HepG2 (cell line): ENCODE data around the gene PLCL1. TPM values are rescaled to one million over a fixed set of nuclear protein-coding genes. Genes with fewer than 3 reads are reported as not detected.

Source experiments
- ATAC-seq: fragments of 200-7000 bp; cut with Tn5 transposase; 3 replicates; pipeline ENCODE4 v1.9.1; 2020; ENCODE audit warnings: mild to moderate bottlenecking, moderate library complexity
- BruUV-seq: library from RNA; stranded (reverse); fragments of 400-500 nt; replicated peaks from 2 replicates; lab custom pipeline; 2021; lab: Mats Ljungman, UMichigan
- CTCF ChIA-PET: fragments of 300-600 bp; formaldehyde crosslinking; extraction: SDS; loops from one replicate; lab custom pipeline; 2021; ENCODE audit warnings: low total read pairs, inconsistent platforms, low intra/inter-chr PET ratio; lab: Yijun Ruan, JAX
- POLR2A ChIA-PET: fragments of 350-600 bp; sonication (Branson Sonifier 250); formaldehyde crosslinking; loops from one replicate; lab custom pipeline; 2020; ENCODE audit warnings: antibody characterized with exemption, inconsistent platforms; lab: Yijun Ruan, JAX
- DNase-seq: peaks from one replicate; pipeline ENCODE4 v3.0.0-alpha.2; 2015; ENCODE audit warnings: low spot score
- FAIRE-seq: peaks from 3 replicates; lab custom pipeline; 2011; peaks lifted over from hg19 to GRCh38; lab: Jason Lieb, UNC
- H2AFZ ChIP-seq: one replicate; pipeline ENCODE4 v1.6.1; 2011; ENCODE audit warnings: low read length, inconsistent platforms
- H3K27ac ChIP-seq: fragments of 300-600 bp; 3 replicates; pipeline ENCODE4 v1.8.0; 2011; ENCODE audit warnings: mixed run types, mild to moderate bottlenecking, mixed read lengths, low read length, inconsistent platforms; ENCODE audit not compliant: insufficient read depth; ENCODE audit errors: extremely low read length
- H3K27me3 ChIP-seq, 2 experiments: fragments of 200-600 bp in 1 of 2; 2 replicates in 1 of 2; 3 replicates in 1 of 2; pipeline versions ENCODE4 v1.6.0 to v1.8.0; 2011; ENCODE audit warnings: low read length in 2 of 2, mild to moderate bottlenecking in 2 of 2, moderate library complexity in 2 of 2, inconsistent platforms in 1 of 2; ENCODE audit not compliant: insufficient read depth in 2 of 2, control insufficient read depth in 1 of 2
- H3K36me3 ChIP-seq, 2 experiments: fragments of 200-600 bp in 1 of 2; replicated peaks in 1 of 2; 2 replicates in 1 of 2; 3 replicates in 1 of 2; pipeline versions ENCODE4 v1.5.1 to v1.8.0; 2011; ENCODE audit warnings: low read length in 2 of 2, inconsistent platforms in 1 of 2; ENCODE audit not compliant: insufficient read depth in 2 of 2, control insufficient read depth in 1 of 2
- H3K4me1 ChIP-seq: 2 replicates; pipeline ENCODE4 v1.5.1; 2012; ENCODE audit warnings: low read length, inconsistent platforms; ENCODE audit not compliant: insufficient read depth
- H3K4me2 ChIP-seq: 2 replicates; pipeline ENCODE4 v1.6.0; 2011; ENCODE audit warnings: low read depth, low read length, inconsistent platforms
- H3K4me3 ChIP-seq, 3 experiments: fragments of 200-600 bp in 1 of 3; sonication (generic), shearing (Covaris generic) in 1 of 3; replicated peaks in 1 of 3; 2 replicates each; pipeline ENCODE4 v1.5.1; 2011 to 2016; ENCODE audit warnings: low read length in 3 of 3, inconsistent platforms in 2 of 3, low read depth in 2 of 3, mild to moderate bottlenecking in 2 of 3, control low read depth in 1 of 3, mixed read lengths in 1 of 3; ENCODE audit not compliant: insufficient read depth in 1 of 3
- H3K79me2 ChIP-seq: one replicate; pipeline ENCODE4 v1.6.1; 2011; ENCODE audit warnings: low read length, inconsistent platforms; ENCODE audit not compliant: insufficient read depth
- H3K9ac ChIP-seq: 2 replicates; pipeline ENCODE4 v1.6.0; 2011; ENCODE audit warnings: mild to moderate bottlenecking, low read depth, low read length, inconsistent platforms; ENCODE audit not compliant: insufficient read depth
- H3K9me3 ChIP-seq: 2 replicates; pipeline ENCODE4 v1.5.1; 2012; ENCODE audit warnings: mild to moderate bottlenecking, low read length
- H4K20me1 ChIP-seq: 2 replicates; pipeline ENCODE4 v1.6.0; 2011; ENCODE audit warnings: inconsistent platforms, mild to moderate bottlenecking, low read length, moderate library complexity; ENCODE audit not compliant: insufficient read depth
- EP300 ChIP-seq, 3 experiments: sonication (generic) in 1 of 3; formaldehyde crosslinking in 1 of 3; IDR thresholded peaks; 2 replicates each; pipeline versions ENCODE4 v1.5.1 to v1.6.1; 2011 to 2020; ENCODE audit warnings: low read depth in 2 of 3, low read length in 2 of 3, borderline replicate concordance in 1 of 3, improper control_type of control experiment in 1 of 3, mild to moderate bottlenecking in 1 of 3, missing genetic modification reagents in 1 of 3, moderate library complexity in 1 of 3
- GFI1 ChIP-seq: sonication (generic); formaldehyde crosslinking; IDR thresholded peaks from 2 replicates; pipeline ENCODE4 v1.5.0; 2020; ENCODE audit warnings: missing genetic modification reagents, mild to moderate bottlenecking, borderline replicate concordance
- NCOR1 ChIP-seq: fragments of 200-600 bp; sonication (generic); IDR thresholded peaks from 2 replicates; pipeline ENCODE4 v1.7.0; 2017; ENCODE audit warnings: antibody characterized with exemption, low read length, borderline replicate concordance
- RELA ChIP-seq: sonication (generic); formaldehyde crosslinking; IDR thresholded peaks from 2 replicates; pipeline ENCODE4 v1.4.0; 2020; ENCODE audit warnings: missing genetic modification reagents
- ZNF160 ChIP-seq: sonication (generic); formaldehyde crosslinking; IDR thresholded peaks from 2 replicates; pipeline ENCODE4 v1.8.0; 2022; ENCODE audit warnings: mild to moderate bottlenecking, inconsistent platforms, missing genetic modification reagents
- ZNF326 ChIP-seq: sonication (generic); formaldehyde crosslinking; IDR thresholded peaks from 2 replicates; pipeline ENCODE4 v1.4.0; 2020; ENCODE audit warnings: missing genetic modification reagents, borderline replicate concordance
- ZNF607 ChIP-seq: sonication (generic); formaldehyde crosslinking; IDR thresholded peaks from 2 replicates; pipeline ENCODE4 v1.5.1; 2020; ENCODE audit warnings: missing genetic modification reagents, mild to moderate bottlenecking, borderline replicate concordance
- WGBS: methylation state at CpG from one replicate; pipeline ENCODE4 v1.1.6; 2017; ENCODE audit warnings: low lambda C conversion rate; 5-methylcytosine and 5-hydroxymethylcytosine counted together
- in situ Hi-C: cut with HindIII; loops from 2 replicates; pipeline ENCODE4 v1.10.0; 2017; ENCODE audit warnings: low pct_unique_long_range_greater_than_20kb; ENCODE audit not compliant: extremely low pct_ligation_motif_present
- intact Hi-C: fragments of 100-400 bp; cut with micrococcal nuclease; formaldehyde crosslinking; loops from one replicate; pipeline ENCODE4 v1.10.0; 2022; ENCODE audit not compliant: unreplicated experiment
- polyA plus RNA-seq, 8 experiments: library from polyadenylated mRNA; depleted of rRNA in 3 of 8; stranded (reverse) in 7 of 8; unstranded in 1 of 8; fragments of >200 nt; fragmentation: Illumina TruSeq in 4 of 8; extraction: Trizol in 4 of 8; gene quantifications; 2 replicates each; pipeline versions ENCODE4 v1.2.1 to v1.2.3, GENCODE V29; 2011 to 2016; ENCODE audit warnings: low read depth in 4 of 8, missing spikeins in 1 of 8, mixed read lengths in 1 of 8; ENCODE audit not compliant: insufficient read depth in 1 of 8
- total RNA-seq, 5 experiments: library from RNA; depleted of rRNA; stranded (reverse); fragments of >200 nt; fragmentation: Illumina TruSeq; extraction: Trizol; gene quantifications; 2 replicates each; pipeline ENCODE4 v1.2.3, GENCODE V29; 2016; ENCODE audit warnings: low read depth in 1 of 5
- TF ChIP-seq, protein P1 (sequence below): sonication (generic); formaldehyde crosslinking; IDR thresholded peaks from 2 replicates; pipeline ENCODE4 v1.5.0; 2020; ENCODE audit warnings: mild to moderate bottlenecking, missing genetic modification reagents
- TF ChIP-seq, protein P2 (sequence below): sonication (generic); formaldehyde crosslinking; IDR thresholded peaks from 2 replicates; pipeline ENCODE4 v1.4.0; 2020; ENCODE audit warnings: missing genetic modification reagents
- TF ChIP-seq, protein P3 (sequence below): sonication (generic); formaldehyde crosslinking; IDR thresholded peaks from 2 replicates; pipeline ENCODE4 v1.9.0; 2021; ENCODE audit warnings: missing genetic modification reagents, borderline replicate concordance
- TF ChIP-seq, protein P4 (sequence below): sonication (generic); formaldehyde crosslinking; IDR thresholded peaks from 2 replicates; pipeline ENCODE4 v1.4.0; 2020; ENCODE audit warnings: missing genetic modification reagents
- TF ChIP-seq, protein P5 (sequence below): IDR thresholded peaks from 2 replicates; pipeline ENCODE4 v1.6.1; 2016; ENCODE audit warnings: missing genetic modification reagents, missing compliant biosample characterization
- TF ChIP-seq, protein P6 (sequence below): IDR thresholded peaks from 2 replicates; pipeline ENCODE4 v1.6.1; 2016; ENCODE audit warnings: low read depth, borderline replicate concordance

PLCL1 gene
- total and polyA plus RNA-seq, 2 of the 13 experiments (the other 11 are each of a cell fraction or from before 2014, with no cell fraction given): not detected

DNA sequence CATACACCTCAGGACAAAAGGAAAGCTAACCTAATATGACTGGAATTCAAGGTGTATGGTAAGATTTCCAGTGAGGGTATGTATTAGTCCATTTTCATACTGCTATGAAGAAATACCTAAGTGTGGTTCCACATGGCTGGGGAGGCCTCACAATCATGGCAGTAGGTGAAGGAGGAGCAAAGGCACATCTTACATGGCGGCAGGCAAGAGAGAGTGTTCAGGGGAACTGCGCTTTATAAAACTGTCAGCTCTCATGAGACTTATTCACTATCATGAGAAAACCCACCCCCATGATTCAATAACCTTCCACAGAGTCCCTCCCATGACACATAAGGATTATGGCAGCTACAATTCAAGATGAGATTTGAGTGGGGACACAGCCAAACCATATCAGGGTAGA lies 186.0 kb downstream of the PLCL1 start:
- ChIA-PET POLR2A (no interaction called here), CTCF (no interaction called here)
- H3K4me1 ChIP-seq: no peaks in the 10 kb centered on the region
- DNase-seq: no peak
- 33% methylated on average over 2 of the region's 2 CpGs for WGBS
- no peak overlapping the region for H3K4me2 ChIP-seq
- intact Hi-C loops (no loop called here), in situ Hi-C loops (no loop called here)
- H3K9ac ChIP-seq: no peak overlapping the region
- ATAC-seq: no peak
- no peak for FAIRE-seq
- no TSS peak for BruUV-seq
- no peaks in the 10 kb centered on the region for H3K27me3 ChIP-seq
- no peak overlapping the region for H2AFZ ChIP-seq
- H3K27ac ChIP-seq: no peak overlapping the region
- H3K36me3 ChIP-seq: no peaks in the 10 kb centered on the region
- no peaks in the 10 kb centered on the region for H3K79me2 ChIP-seq
- H3K9me3 ChIP-seq: no peaks in the 10 kb centered on the region
- no peaks in the 10 kb centered on the region for H4K20me1 ChIP-seq
- TF ChIP-seq NCOR1: no peak
- TF ChIP-seq, protein P1, sequence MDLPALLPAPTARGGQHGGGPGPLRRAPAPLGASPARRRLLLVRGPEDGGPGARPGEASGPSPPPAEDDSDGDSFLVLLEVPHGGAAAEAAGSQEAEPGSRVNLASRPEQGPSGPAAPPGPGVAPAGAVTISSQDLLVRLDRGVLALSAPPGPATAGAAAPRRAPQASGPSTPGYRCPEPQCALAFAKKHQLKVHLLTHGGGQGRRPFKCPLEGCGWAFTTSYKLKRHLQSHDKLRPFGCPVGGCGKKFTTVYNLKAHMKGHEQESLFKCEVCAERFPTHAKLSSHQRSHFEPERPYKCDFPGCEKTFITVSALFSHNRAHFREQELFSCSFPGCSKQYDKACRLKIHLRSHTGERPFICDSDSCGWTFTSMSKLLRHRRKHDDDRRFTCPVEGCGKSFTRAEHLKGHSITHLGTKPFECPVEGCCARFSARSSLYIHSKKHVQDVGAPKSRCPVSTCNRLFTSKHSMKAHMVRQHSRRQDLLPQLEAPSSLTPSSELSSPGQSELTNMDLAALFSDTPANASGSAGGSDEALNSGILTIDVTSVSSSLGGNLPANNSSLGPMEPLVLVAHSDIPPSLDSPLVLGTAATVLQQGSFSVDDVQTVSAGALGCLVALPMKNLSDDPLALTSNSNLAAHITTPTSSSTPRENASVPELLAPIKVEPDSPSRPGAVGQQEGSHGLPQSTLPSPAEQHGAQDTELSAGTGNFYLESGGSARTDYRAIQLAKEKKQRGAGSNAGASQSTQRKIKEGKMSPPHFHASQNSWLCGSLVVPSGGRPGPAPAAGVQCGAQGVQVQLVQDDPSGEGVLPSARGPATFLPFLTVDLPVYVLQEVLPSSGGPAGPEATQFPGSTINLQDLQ (CRISPR knock-in tag): no peak
- TF ChIP-seq GFI1 (CRISPR knock-in tag): no peak
- no peak for TF ChIP-seq ZNF607 (CRISPR knock-in tag)
- TF ChIP-seq, protein P2, sequence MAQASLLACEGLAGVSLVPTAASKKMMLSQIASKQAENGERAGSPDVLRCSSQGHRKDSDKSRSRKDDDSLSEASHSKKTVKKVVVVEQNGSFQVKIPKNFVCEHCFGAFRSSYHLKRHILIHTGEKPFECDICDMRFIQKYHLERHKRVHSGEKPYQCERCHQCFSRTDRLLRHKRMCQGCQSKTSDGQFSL (CRISPR knock-in tag): no peak
- TF ChIP-seq, protein P3, sequence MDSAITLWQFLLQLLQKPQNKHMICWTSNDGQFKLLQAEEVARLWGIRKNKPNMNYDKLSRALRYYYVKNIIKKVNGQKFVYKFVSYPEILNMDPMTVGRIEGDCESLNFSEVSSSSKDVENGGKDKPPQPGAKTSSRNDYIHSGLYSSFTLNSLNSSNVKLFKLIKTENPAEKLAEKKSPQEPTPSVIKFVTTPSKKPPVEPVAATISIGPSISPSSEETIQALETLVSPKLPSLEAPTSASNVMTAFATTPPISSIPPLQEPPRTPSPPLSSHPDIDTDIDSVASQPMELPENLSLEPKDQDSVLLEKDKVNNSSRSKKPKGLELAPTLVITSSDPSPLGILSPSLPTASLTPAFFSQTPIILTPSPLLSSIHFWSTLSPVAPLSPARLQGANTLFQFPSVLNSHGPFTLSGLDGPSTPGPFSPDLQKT (CRISPR knock-in tag): no peak
- TF ChIP-seq, protein P4, sequence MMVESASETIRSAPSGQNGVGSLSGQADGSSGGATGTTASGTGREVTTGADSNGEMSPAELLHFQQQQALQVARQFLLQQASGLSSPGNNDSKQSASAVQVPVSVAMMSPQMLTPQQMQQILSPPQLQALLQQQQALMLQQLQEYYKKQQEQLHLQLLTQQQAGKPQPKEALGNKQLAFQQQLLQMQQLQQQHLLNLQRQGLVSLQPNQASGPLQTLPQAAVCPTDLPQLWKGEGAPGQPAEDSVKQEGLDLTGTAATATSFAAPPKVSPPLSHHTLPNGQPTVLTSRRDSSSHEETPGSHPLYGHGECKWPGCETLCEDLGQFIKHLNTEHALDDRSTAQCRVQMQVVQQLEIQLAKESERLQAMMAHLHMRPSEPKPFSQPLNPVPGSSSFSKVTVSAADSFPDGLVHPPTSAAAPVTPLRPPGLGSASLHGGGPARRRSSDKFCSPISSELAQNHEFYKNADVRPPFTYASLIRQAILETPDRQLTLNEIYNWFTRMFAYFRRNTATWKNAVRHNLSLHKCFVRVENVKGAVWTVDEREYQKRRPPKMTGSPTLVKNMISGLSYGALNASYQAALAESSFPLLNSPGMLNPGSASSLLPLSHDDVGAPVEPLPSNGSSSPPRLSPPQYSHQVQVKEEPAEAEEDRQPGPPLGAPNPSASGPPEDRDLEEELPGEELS (CRISPR knock-in tag): no peak
- no peak for TF ChIP-seq ZNF160 (CRISPR knock-in tag)
- no peak for TF ChIP-seq RELA (CRISPR knock-in tag)
- TF ChIP-seq, protein P5, sequence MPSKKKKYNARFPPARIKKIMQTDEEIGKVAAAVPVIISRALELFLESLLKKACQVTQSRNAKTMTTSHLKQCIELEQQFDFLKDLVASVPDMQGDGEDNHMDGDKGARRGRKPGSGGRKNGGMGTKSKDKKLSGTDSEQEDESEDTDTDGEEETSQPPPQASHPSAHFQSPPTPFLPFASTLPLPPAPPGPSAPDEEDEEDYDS (CRISPR knock-in tag): no peak
- TF ChIP-seq, protein P6, sequence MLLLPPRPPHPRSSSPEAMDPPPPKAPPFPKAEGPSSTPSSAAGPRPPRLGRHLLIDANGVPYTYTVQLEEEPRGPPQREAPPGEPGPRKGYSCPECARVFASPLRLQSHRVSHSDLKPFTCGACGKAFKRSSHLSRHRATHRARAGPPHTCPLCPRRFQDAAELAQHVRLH (CRISPR knock-in tag): no peak
- TF ChIP-seq ZNF326 (CRISPR knock-in tag): no peak
- no peak for TF ChIP-seq EP300 (IDR thresholded peaks at IDR 0.05; ENCODE audit: low read depth in 2 of 2, low read length in 2 of 2)
- no peak for TF ChIP-seq EP300 (CRISPR knock-in tag; IDR thresholded peaks at IDR 0.05; ENCODE audit: borderline replicate concordance)
- H3K4me3 ChIP-seq: no peak overlapping the region
